A549 treated with AZD9567 at 1 μM for 4 hours (cell line): ENCODE measurements around the gene CPLX4. TPM values are rescaled to one million over a fixed set of nuclear protein-coding genes. Genes with fewer than 3 reads are reported as not detected.

Source experiments
- total RNA-seq: library from RNA; stranded (reverse); fragments of 200-300 nt; extraction: Qiagen RNA extraction; gene quantifications from 5 replicates; pipeline ENCODE4 v1.2.3, GENCODE V29; 2022; ENCODE audit not compliant: insufficient read depth

The CPLX4 gene, protein sequence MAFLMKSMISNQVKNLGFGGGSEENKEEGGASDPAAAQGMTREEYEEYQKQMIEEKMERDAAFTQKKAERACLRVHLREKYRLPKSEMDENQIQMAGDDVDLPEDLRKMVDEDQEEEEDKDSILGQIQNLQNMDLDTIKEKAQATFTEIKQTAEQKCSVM
- total RNA-seq, result not detected in 5 replicates

DNA sequence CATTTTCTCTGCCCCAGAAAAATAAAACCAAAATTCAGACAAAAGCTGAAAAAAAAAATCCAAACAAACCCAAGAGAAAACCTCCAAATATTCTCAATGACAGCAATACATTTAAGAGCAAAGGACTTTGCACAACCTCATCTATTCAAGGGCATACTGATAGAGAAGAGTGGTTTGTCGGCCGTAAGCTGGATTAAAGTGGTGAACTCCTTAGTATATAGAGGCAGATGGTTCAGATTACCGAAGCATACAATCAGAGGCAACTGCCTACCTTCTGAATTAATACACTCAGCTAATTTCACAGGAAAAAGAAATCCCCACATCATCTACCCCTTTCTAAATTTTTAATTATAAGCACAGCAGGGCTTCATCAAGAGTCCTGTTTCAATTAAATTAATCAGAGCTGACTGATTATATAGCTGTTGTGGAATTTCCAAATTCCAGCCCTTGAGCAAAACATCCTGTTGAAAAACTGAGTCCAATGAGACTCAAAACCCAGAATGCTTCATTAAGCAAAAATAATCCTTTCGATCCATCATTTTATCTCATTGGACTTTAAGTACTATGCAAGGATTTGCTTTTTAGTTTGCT lies at the start of gene CPLX4:
Gene CPLX4 (minus strand): TSS at position 190 of the 591 bp plus-strand sequence. CDS start 187 bp downstream, at position 3.

DNA sequence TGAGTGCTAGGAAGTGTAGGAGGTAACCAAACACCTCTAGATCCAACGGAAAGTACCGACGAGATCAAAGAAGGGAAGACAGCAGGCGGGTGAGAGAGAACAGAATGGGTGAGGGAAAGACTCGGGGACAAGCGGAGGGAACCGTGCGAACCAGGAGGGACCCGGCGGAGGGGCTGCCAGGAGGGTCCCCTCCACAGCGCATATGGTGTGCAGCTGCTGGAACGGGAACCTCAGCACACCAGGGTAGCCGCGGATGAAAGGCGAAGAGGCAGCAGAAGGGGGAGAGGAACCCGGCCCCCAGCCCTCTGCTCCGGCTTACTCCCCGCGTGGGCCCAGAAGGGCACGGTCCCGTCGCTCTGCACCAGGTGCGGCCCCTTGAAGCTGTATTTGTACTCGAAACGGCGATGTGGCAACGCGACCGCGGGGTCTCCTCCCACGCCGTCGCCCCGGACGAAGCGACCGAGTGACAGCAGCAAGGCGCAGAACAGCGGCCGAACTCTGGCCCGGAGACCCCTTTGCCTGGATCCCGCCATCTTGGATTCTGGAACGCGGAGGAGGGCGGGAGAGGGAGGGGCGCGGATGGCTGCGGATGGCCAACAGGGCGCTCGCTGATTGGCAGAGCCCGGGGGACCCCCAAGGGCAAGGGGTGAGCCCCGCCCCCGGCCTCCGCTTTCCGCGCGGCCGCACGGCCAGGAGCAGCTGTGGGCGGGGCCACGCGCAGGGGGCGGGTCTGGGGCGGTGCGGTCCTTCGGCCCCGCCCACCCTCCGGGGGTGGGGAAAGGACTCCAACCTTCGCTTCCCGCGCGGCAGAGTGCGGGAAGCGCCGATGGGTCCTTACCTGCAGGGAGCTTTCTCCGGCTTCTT lies 40.5 kb upstream of the CPLX4 start, which contains the start of gene LMAN1:
Gene LMAN1 (minus strand): TSS at position 554 of the 864 bp plus-strand sequence. CDS start 21 bp downstream, at position 533.

DNA sequence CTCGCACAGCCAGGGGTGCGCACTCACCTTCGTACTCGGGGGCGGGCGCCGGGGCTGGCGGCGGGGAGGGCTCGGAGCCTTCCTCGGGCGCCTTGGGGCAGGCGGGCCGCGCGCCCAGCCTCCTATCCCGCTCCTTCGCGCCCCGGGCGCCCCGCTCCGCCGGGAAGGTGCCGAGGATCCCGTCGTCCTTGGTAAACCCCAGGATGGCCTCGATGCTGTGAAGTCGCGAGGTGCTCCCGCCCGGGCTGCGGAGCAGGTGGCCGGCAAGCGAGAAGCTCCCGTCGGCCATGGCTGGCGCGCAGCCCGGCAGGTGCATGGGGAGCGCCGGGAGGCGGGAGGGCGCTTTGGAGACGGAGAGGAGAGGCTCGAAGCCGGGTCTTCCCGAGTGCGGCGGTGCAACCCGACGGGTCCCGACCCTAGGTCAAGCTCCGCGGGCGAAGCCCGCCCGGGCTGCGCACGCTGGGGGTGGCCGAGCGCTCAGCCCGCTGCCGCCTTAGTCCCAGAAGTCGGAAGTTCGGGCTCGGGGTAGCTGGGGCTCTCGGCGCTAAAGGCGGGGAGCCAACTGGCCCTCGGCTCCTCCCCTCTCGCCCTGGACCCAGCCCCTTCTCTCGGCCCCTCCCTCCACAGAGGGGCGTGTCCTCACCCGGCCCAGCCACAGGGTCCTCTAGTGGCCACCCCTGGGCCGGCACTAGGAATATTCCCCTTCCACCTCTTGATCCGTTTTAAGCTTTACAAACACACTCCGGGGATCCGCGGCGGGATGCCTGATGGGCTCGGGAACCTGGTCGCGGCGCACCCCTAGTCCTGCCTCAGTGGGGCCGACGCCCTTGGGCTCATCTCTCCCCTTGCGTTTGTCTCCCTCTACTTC lies 45.3 kb downstream of the CPLX4 start, which contains the start of gene RAX:
Gene RAX (minus strand): TSS at position 564 of the 868 bp plus-strand sequence. CDS start 248 bp downstream, at position 316.

Other genes starting within 250 kb of the CPLX4 start
- 38.6 to 65.7 TPM (median 62.7 TPM) in 5 replicates for gene SEC11C, start 178.8 kb downstream of the CPLX4 start, total RNA-seq
- not detected in 5 replicates for gene GRP, start 98.5 kb downstream of the CPLX4 start, total RNA-seq
- not detected in 5 replicates for gene RAX, start 45.2 kb downstream of the CPLX4 start, total RNA-seq
- 24.5 to 42.5 TPM (median 32.3 TPM) in 5 replicates for gene LMAN1, start 40.6 kb upstream of the CPLX4 start, total RNA-seq